AML-193 (cell line): ENCODE data around the gene PCGF5.
"Not testable (repeated sequence)": the region's sequence is repeated elsewhere in the genome, so short reads cannot be mapped to it uniquely, and the experiment has no call there.

Experiments
- DNase-seq, 2 experiments: peaks; one replicate each; lab custom pipeline; 2025; lab: John Stamatoyannopoulos, UW

Gene PCGF5

DNA sequence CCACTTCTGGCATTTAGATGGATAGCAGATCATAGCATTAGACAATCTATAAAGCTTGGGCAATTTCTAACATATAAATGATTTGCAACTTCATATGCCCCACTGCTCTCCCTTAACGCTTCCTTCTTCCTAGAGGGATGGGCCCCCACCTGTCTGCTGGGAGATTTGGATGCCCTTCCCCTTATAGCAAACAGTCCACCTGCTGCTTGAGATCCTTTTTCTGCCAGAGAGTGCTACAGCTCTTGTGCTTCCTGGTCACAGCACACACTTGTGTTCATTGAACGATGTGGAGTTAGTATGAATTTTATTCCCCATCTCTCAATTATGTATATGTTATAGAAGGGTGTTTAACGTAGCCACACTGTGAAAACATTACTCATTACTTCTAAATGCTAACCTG lies 10.4 kb upstream of the PCGF5 start:
- DNase-seq: no peak

DNA sequence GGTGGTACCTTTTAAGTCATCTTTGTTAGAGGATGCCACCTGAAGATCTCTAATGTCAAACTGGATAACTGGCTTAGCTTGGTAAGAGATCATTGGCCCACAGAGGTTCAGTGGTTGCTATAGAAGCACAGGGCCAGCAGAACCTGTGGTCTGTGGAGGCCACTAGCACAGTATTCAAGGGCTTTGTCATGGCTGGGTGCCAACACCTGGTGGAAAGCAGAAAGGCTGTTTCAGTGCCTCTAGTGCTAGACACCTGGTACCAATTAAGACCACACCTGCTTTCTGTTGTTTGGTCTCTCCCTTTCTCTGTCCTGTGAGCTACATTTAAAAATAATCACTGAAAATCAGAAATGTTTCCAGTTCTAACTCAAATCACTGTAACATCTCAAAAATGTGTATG lies 10.0 kb upstream of the PCGF5 start:
- no peak for DNase-seq

DNA sequence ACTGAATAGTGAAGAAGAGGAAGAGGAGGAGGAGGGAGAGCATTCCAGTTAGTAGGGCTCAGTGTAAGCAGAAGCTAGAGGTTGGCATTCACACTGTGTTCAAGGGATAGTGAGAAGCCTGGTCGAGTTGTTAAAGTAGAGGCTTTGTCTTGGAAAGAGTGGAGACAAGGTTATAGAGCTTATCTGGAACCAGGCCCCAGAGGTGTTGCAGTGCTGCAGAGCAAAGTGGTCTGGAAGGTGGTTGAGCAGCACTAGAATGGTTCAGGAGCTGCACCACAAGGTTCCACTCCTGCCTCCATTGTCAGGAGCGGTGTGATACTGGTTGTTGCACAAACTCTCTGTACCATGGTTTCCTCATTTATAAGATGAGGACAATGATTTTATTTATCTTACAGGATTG lies 8.8 kb upstream of the PCGF5 start:
- DNase-seq: no peak

DNA sequence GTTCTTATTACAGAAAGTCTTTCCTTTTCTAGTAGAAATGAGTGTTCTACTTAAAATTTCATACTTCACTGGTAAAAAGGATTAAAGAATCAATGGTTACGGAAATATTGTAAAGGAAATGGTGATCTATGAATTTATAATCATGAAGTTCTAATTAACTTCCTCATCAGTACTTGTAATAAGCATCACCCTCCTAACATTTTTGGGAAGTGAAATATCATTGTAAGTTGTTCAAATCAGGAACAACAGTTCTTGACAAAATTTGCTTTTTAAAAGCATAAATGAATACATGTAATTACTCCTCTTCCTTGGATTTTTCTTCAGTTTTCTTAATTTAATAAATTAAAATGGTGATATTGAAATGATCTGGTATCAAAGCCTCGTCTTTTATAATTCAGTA lies 5.6 kb upstream of the PCGF5 start:
- DNase-seq: peak in 1 of 2 experiments; percentile 22

DNA sequence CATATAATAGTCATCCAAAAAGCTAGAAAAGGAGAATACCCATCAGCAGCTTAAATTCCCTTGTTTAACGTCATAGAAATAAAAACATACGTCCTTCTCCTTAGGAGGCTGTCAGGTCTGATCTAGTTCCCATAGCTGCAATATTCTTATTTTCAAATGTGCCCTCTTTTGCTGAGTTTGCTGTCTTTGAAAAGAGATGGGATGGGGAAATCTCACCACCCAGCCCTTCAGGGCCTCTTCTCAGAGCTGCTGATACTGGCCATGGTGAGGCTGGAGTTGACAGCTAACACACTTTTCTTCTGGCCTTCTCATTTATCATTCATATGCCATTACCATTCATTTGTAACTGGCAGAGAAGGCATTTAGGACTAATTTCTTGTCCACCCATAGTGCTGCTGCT lies 5.1 kb upstream of the PCGF5 start:
- DNase-seq: no peak

DNA sequence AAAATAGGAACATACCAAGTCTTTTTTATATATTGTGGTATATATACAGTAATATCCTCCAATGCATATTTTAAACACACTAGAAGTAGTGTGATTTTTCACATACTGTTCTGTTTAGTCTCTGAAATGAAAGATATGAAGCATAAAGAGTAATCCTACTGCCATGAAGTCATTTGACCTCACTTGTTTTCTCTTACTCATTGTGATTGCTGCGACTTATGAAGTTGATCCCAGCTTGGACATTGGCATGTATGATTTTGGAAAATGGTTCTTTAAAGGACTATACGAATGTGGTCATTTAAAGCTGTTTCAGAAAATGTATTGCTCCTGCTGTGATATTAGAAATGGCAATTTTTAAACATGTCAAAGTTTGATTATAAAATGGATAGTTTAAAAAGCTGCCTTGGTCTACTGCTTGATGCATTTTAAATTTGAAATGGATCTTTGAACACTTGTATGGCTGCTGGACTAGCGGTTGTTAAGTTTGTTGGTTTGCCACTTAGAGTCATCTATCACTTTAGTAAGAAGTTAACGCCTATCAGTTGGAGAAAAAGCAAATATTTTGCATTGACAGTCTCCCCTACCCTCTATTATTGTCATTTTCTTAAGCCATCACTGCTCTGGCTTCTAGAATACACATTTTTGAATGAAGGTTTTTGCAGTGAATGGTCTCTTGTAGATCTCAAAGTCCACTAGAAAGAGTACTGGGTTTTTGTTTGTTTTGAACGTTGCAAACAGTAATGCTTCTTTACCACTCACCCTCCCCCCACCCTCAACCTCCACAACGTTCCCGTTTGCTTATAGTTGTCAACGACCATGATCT lies 881 bp upstream of the PCGF5 start:
- no peak for DNase-seq

DNA sequence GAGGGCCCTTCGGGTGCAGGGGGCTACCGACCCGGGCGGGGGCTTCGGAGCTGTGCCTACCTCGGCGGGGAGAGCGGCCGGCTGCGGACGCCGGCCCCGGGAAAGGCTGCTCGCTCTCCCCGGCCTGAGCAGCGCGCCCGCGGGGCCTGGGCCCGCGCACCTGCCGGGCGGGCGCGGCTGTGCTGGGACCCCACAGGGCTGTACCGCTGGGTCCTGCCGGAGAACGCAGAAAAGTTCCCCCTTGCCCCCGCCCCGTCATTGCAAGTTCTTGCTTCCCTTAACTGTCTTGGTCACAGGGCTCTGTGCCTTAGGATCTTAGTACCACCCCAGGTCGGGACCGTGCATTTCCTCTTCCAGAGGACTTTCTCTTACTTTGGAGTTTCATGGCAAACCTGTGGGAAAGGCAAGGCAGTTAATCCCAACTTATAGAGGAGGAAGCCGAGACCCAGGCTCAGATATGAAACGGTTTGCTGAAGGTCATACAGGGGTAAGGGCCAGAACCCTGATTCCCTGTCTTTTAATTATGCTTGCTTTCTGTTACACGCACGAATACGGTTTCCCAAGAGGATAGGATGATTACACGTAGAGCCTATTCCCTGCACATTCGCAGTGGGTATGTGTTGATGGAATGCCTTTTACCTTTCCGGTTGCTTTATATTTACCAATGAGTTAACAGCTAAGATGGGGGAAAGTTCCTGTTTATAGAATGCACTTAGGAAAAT lies 652 bp downstream of the PCGF5 start:
- DNase-seq: peak; percentile 17 to 24

DNA sequence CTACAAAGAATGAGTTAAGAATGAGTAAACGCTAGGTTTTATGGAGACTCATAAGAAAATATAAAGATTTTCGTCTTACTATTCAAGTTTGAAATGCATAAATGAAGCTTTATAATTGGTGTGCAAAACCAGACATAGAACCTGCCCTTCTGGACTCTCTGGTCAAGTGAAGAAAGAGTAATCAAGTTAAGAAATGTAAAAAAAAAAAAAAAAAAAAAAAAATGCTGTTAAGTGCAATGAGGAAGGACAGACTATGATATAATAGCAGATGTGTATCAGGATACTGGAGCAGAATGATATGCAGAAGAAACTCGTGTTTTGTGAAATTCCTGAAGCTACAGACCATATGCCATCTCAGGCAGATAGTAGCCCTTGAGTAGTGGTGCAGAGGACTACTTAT lies 5.6 kb downstream of the PCGF5 start:
- no peak for DNase-seq

DNA sequence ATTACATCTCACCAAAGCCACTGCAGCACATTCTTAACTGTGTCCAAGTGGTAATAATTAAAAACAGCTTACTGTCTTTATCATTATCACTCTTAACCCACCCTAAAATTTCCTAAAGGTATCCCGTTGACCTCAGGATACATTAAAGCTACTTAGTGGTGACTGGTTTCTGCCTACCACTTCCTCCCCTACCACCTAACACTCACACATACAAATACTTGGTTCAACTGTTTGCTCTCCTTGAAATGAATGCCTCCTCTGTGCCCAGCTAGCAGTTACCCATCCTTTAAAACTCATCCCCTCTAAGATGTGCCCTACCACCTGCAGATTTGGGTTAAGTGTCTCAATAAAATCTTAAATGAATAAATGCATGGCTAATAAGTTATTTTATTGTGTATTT lies 7.1 kb downstream of the PCGF5 start:
- DNase-seq: no peak

DNA sequence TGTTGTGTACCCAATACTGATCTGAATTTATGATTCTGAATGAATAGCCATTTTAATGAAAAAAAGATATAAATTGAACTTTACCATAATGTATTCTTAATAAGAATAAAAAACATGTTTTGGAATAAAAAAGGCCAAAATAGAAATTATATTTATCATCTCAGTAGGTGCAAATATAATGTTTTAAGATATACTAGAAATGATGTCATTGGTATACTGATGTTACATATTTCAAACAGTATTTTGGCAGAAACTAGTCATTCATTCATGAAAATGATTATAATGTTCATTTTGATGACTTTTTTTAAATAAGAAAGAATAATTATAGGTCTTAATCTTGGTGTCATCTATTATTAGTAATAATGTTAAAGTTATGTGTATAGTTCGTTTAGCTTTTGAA lies 9.2 kb downstream of the PCGF5 start:
- DNase-seq: no peak

DNA sequence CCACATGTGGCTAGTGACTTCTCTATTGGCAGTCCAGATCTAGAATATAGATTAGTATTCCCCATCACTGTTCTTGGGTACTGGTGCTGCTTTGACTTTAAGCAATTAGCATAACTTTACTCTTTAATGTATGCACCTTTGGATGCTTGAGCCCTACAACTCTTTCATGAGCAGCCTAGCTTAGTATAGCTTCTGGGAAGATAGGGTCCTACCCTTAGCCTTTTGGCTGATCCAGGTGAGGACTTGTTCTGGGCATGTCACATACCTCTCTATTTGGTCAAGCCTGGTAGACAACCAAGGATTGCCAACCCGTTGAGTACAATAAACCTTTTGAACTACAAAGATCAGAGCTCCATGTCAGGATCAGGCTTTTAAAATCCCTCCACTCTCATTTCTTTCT lies 17.7 kb downstream of the PCGF5 start:
- DNase-seq: no peak

DNA sequence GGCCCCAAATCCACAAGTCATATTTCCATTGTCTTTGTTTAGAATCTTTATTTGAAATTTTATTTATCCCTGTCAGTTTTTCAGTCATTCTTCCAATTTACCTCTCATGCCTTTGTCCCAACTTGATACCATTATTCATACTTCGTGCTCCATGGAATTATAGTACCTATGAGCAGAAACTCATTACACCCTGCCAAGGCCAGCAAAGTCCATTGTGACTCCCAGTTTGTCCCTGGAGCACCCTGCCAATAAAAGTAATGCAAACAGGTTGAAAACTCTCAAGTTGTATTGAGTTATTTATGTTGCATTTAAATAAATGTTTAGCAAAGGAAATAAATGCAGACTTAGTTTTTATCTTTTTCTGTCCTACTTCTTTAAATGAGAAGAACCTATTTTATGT lies 19.3 kb downstream of the PCGF5 start:
- DNase-seq: no peak

DNA sequence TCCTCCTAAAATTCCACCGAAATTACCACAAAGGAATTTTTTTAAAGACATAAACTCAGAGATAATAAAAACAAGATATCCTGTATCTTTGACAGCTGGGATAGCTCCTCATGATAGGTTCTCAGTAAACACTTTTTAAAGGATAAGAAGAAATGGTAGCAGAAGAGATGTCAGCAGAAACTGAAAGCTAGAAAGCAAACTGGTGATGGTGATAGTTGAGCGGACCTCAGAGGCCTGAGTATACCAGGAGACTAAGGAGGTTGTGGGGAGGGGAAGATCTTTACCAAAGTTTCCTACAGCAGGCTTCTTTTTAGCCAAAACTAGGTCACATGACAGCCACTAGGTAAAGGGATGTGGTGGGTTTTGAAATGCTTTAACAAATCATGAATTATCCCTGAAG lies 22.5 kb downstream of the PCGF5 start:
- no peak for DNase-seq

DNA sequence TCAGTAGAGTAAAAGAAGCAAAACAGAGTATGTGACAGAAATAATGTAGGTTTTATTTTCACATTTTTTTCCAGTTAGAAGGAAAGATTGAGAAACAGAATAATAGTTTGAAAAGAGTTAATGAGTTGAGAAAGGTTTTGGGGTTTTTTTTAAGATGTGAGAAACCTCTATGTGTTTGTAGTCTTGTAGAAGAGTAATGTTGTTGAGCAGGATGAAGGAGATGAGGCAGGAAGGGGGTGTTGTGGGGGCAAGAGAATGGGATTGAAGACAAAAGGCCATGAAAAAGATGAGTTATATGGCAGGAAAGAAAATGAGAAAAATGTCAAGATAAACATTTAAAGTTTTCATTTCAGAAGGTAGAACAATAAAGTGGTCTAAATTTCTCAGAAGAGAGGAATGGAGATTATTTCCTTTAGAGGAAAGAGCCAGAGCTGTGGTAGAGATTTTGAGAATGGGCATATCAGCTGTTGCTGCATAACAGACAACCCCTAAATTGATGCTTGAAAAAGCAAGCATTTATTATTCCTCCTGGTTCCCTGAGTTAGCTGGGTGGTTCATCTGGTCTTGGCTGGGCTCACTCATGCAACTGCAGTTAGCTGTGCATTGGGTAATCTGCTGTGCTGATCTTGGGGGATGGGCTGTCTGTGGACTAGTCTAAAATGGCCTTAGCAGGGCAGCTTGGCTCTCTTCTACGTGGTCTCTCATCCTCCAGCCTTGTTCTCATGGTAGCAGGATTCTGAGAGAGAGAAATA lies 27.1 kb downstream of the PCGF5 start:
- no peak for DNase-seq

DNA sequence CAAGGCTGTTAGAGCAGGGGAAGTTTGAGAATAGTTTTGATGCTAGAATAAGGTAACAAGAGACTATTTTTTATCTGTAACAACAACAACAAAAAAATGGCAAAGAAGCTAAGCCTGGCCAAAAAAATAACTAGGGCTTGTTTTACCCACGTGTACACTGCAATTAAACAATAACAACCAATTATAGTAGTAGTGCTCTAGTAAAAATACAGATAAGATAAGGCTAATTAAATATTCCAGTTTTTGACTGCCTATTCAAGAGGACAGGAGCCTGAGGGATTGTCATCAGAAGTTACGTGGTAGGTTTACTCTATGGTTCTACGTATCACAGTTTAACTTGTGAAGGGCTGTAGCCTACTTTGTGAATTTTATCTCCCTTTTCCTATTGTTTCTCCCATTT lies 29.2 kb downstream of the PCGF5 start:
- no peak for DNase-seq

DNA sequence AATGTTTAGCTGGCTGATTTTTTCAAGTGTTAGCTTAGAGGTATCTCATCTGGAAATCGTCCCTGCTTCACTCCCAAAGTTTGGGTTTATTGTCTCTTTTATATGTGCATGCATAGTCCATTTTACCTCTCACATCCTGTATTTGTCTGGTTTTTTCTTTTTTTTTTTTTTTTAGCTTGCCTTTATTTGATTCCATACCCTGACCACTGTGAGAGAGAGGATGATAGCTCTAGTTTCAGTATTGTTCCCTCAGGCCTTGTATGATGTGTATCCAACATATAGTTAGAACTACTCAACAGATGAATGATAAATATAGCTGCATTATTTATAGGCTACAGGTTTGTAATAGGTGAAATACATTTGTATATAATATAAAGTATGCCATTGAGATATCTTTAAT lies 29.9 kb downstream of the PCGF5 start:
- no peak for DNase-seq

DNA sequence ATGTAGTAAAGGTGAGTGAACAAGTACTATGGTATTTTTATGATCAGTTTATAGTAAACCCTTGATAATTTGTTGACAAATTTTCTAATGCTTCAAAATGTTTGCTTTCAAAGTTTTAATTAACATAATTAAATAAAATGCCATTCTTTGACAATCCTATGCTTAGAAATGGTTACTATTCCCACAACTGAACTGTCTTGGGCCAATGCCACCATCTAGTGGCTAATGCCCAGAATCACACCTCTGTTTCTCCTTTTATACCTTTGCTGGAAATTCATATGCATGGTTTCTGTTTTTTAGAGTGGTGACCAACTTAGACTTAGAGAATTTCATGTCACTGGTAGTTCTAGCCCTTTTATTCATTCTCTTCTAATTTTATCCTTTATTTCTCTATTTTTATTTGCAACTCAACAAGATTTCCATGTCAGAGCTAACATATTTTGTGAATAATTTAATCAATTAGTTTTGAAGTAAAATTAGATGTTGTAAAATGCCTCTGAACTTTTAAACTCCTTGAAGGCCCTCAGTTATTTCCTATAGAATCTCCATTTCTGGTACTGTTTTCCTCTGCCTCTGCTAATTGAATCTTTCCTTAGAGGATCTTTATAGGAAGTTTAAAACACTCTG lies 31.1 kb downstream of the PCGF5 start:
- DNase-seq: peak; percentile 54 to 61

DNA sequence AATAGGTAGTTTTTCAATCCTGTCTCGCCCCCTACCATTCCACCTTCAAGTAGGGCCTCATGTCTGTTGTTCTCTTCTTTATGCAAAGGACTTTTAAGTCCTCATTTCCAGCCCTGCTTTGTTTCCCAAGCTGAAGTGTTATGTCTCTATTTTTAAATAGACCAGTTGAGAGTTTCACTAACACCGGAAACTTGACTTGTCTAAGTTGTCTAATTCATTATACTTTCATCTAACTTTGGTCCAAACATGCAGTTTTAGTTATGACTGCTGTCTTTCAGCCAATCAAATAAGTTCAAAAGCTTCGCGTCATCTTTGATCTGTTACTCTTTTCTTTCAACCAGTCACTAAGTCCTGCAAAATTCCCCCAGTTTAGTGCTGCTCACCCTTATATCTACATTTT lies 32.8 kb downstream of the PCGF5 start:
- DNase-seq: no peak

DNA sequence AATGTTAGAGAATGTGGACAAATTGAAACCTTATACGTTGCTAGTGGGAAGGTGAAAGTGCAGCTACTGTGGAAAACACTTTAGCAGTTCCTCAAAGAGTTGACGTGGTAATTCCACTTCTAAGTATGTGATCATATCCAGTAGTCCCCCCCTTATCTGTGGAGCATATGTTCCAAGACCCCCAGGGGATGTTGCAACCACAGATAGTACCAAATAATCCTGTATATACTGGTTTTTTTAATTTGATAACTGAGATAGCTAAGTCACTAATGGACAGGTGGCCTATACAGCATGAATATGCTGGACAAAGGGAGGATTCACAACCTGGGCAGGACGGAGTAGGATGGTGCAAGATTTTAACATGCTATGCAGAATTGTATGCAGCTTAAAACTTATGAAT lies 36.8 kb downstream of the PCGF5 start:
- no peak for DNase-seq

DNA sequence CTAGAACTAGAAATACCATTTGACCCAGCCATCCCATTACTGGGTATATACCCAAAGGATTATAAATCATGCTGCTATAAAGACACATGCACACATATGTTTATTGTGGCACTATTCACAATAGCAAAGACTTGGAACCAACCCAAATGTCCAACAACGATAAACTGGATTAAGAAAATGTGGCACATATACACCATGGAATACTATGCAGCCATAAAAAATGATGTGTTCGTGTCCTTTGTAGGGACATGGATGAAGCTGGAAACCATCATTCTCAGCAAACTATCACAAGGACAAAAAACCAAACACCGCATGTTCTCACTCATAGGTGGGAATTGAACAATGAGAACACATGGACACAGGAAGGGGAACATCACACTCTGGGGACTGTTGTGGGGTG lies 40.0 kb downstream of the PCGF5 start:
- DNase-seq: not testable (repeated sequence)

DNA sequence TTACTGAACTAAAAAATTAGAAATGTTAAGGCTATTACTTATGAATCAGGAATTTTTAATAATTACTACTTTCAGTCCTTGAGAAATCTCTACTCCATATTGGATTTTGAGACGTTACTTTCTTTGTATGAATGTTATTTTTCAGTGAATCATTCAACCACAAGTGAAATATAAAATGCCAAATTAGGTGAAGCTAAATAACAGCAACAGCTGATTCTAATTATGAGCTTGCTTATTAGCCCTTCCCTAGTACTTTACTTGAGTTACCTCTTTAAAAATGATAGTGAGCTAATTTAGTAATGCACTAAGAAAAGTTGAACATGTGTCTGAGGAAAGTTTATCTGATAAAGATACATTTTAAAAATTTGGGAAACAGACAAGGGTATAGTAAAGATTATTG lies 51.4 kb downstream of the PCGF5 start:
- DNase-seq: no peak

DNA sequence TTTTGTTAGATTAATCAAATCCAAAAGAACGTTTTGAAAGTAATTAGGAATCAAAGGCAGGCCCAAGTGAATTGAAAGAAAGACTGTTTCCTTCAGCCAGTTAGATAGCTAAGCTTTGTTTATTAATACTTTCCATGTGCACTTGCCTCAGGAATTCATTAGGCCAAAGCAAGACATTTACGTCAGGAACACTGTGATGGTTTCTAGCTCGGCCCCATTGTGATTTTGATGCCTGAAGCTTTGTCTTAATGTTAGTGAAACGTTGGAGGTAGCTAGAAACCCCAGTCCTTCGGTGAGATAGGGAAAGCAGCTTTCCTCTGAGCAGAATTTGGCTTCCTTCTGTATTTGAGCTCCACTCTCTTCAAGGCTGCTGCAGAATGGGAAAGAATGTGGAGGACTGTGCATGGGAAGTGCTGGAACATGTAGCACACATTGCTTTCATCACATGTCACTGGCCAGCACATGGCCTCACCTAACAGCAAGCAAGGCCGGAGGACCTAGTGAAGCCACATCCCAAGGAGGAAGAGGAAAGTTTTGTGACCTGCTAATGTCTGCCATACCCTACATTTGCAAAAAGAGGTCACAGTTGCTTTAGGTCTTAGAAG lies 64.1 kb downstream of the PCGF5 start:
- DNase-seq: no peak
